Activated CD4-positive, alpha-beta memory T cell treated with anti-CD3 and anti-CD28 coated beads, Interleukin-2, amount 10 ng/mL, durations not matched to agents 7 days and 5 days (primary cell): ENCODE results near the gene POLD4. TPM values are rescaled to one million over a fixed set of nuclear protein-coding genes. Genes with fewer than 3 reads are reported as not detected.
A peak's percentile ranks its signal among the peaks of the same experiment; 100 is the strongest.

Source experiments
- CTCF ChIA-PET: fragments of 350-600 bp; sonication (Branson Sonifier 250); formaldehyde crosslinking; loops from one replicate; lab custom pipeline; 2021; ENCODE audit warnings: antibody characterized with exemption, inconsistent platforms; lab: Charles Lee
- POLR2A ChIA-PET: fragments of 350-600 bp; sonication (Branson Sonifier 250); formaldehyde crosslinking; loops from one replicate; lab custom pipeline; 2021; ENCODE audit warnings: antibody characterized with exemption; lab: Charles Lee
- DNase-seq: peaks from one replicate; pipeline ENCODE4 v3.0.0-alpha.2; 2020
- H3K27ac Mint-ChIP-seq: one replicate; pipeline ENCODE4 v1.8.0; 2021; ENCODE audit warnings: mild to moderate bottlenecking, mixed read lengths
- H3K27me3 Mint-ChIP-seq: one replicate; pipeline ENCODE4 v1.8.0; 2021; ENCODE audit warnings: mixed read lengths
- H3K36me3 Mint-ChIP-seq: one replicate; pipeline ENCODE4 v1.8.0; 2021; ENCODE audit warnings: low read depth, mixed read lengths
- H3K4me1 Mint-ChIP-seq: one replicate; pipeline ENCODE4 v1.8.0; 2021; ENCODE audit warnings: mixed read lengths
- H3K4me3 Mint-ChIP-seq: one replicate; pipeline ENCODE4 v1.8.0; 2021; ENCODE audit warnings: mild to moderate bottlenecking, mixed read lengths
- H3K9me3 Mint-ChIP-seq: one replicate; pipeline ENCODE4 v1.8.0; 2021; ENCODE audit warnings: mixed read lengths
- total RNA-seq, 2 experiments: library from RNA; stranded (reverse); gene quantifications; one replicate each; pipeline ENCODE4 v1.2.3, GENCODE V29; 2021

The POLD4 gene
- total RNA-seq, 2 experiments from 2014 or later, result 74.0 to 74.1 TPM

GRCh38 chr11:67374571-67375281, 21.4 kb upstream of the POLD4 start:
- no peak for DNase-seq
- Mint-ChIP-seq H3K36me3 (no peaks in the 10 kb centered on the region), H3K4me1 (peaks cover 32% of the 10 kb centered on the region), H3K9me3 (no peaks in the 10 kb centered on the region), H3K4me3 (peak overlapping the region; percentile 32), H3K27ac (no peak overlapping the region), H3K27me3 (peaks cover 59% of the 10 kb centered on the region)
- ChIA-PET POLR2A (interaction anchor here (0.9 to 8.7 kb wide), 5 partner anchors 11 to 135 kb away, joined by 3 to 122 read pairs (median 6); partner anchors contain the start of genes POLD4 and TMEM134), CTCF (interaction anchor here (0.9 to 35.2 kb wide), 7 partner anchors 8 to 49 kb away, joined by 3 to 847 read pairs (median 4); partner anchors contain the start of genes POLD4 and PPP1CA)

GRCh38 chr11:67373648-67374570, 20.6 kb upstream of the POLD4 start:
- Mint-ChIP-seq H3K27ac (peak overlapping the region; percentile 56), H3K4me1 (peaks cover 41% of the 10 kb centered on the region), H3K36me3 (no peaks in the 10 kb centered on the region), H3K27me3 (peaks cover 64% of the 10 kb centered on the region), H3K4me3 (peak overlapping the region; percentile 82), H3K9me3 (no peaks in the 10 kb centered on the region)
- CTCF ChIA-PET, result interaction anchor here (0.9 to 35.2 kb wide), 7 partner anchors 9 to 48 kb away, joined by 3 to 847 read pairs (median 4); partner anchors contain the start of genes POLD4 and PPP1CA
- peak; percentile 72 for DNase-seq
- POLR2A ChIA-PET, result interaction anchor here (0.9 to 6.1 kb wide), 6 partner anchors 10 to 134 kb away, joined by 3 to 85 read pairs (median 4); partner anchors contain the start of genes POLD4 and TMEM134

- Mint-ChIP-seq H3K4me1 (peaks cover 49% of the 10 kb centered on the region), H3K27ac (peak within 1 kb of the TSS; percentile 56), H3K4me3 (peak within 1 kb of the TSS; percentile 82), H3K36me3 (no peaks in the 10 kb centered on the region), H3K27me3 (peaks cover 70% of the 10 kb centered on the region), H3K9me3 (no peaks in the 10 kb centered on the region)
- ChIA-PET CTCF (interaction anchor here (1.1 to 35.2 kb wide), 7 partner anchors 8 to 42 kb away, joined by 3 to 847 read pairs (median 12); partner anchors contain the start of genes POLD4 and PPP1CA), POLR2A (interaction anchor here (1.2 to 6.1 kb wide), 5 partner anchors 12 to 133 kb away, joined by 3 to 85 read pairs (median 4); partner anchors contain the start of genes POLD4 and TMEM134)
- DNase-seq, result no peak
Observed at GRCh38 chr11:67372993-67373647, 19.8 kb upstream of the POLD4 start, which contains the start of gene CLCF1. Gene CLCF1, minus strand, starts transcription at chr11:67373598. Its CDS starts 59 bp downstream, at chr11:67373539.

- Mint-ChIP-seq H3K4me1 (peaks cover 54% of the 10 kb centered on the region), H3K4me3 (no peak overlapping the region), H3K36me3 (no peaks in the 10 kb centered on the region), H3K9me3 (no peaks in the 10 kb centered on the region), H3K27me3 (peaks cover 73% of the 10 kb centered on the region), H3K27ac (no peak overlapping the region)
- DNase-seq, result no peak
- ChIA-PET CTCF (interaction anchor here (6.0 to 35.2 kb wide), 2 partner anchors 9 to 15 kb away, joined by 49 to 847 read pairs; partner anchors contain the start of gene POLD4), POLR2A (interaction anchor here (0.6 to 6.1 kb wide), 6 partner anchors 9 to 101 kb away, joined by 3 to 85 read pairs (median 4); partner anchors contain the start of genes POLD4 and TMEM134)
Observed at GRCh38 chr11:67372321-67372992, 19.1 kb upstream of the POLD4 start.

- H3K27ac Mint-ChIP-seq, result no peak overlapping the region
- H3K9me3 Mint-ChIP-seq, result no peaks in the 10 kb centered on the region
- H3K36me3 Mint-ChIP-seq, result no peaks in the 10 kb centered on the region
- ChIA-PET CTCF (interaction anchor here (2.0 to 35.2 kb wide), 3 partner anchors 10 to 111 kb away, joined by 6 to 847 read pairs (median 49); partner anchors contain the start of gene POLD4), POLR2A (interaction anchor here (1.2 to 6.1 kb wide), 2 partner anchors 9 to 18 kb away, joined by 3 to 85 read pairs; partner anchors contain the start of gene POLD4)
- peak overlapping the region; percentile 64 for H3K4me3 Mint-ChIP-seq
- peaks cover 54% of the 10 kb centered on the region for H3K4me1 Mint-ChIP-seq
- H3K27me3 Mint-ChIP-seq, result peaks cover 70% of the 10 kb centered on the region
- DNase-seq, result no peak
Observed at GRCh38 chr11:67371911-67372320, 18.6 kb upstream of the POLD4 start.

GRCh38 chr11:67371189-67371910, 18.0 kb upstream of the POLD4 start:
- H3K4me1 Mint-ChIP-seq, result peaks cover 54% of the 10 kb centered on the region
- no peak overlapping the region for H3K27ac Mint-ChIP-seq
- ChIA-PET CTCF (interaction anchor here (0.6 to 35.2 kb wide), 5 partner anchors 10 to 110 kb away, joined by 5 to 847 read pairs (median 6); partner anchors contain the start of gene POLD4), POLR2A (interaction anchor here (1.1 to 6.1 kb wide), 4 partner anchors 8 to 17 kb away, joined by 3 to 85 read pairs (median 4); partner anchors contain the start of gene POLD4)
- H3K4me3 Mint-ChIP-seq, result peak overlapping the region; percentile 64
- peaks cover 65% of the 10 kb centered on the region for H3K27me3 Mint-ChIP-seq
- no peak for DNase-seq
- H3K9me3 Mint-ChIP-seq, result no peaks in the 10 kb centered on the region
- no peaks in the 10 kb centered on the region for H3K36me3 Mint-ChIP-seq

GRCh38 chr11:67370351-67371076, 17.2 kb upstream of the POLD4 start:
- Mint-ChIP-seq H3K9me3 (no peaks in the 10 kb centered on the region), H3K36me3 (no peaks in the 10 kb centered on the region), H3K4me1 (peaks cover 52% of the 10 kb centered on the region), H3K27me3 (peaks cover 66% of the 10 kb centered on the region), H3K27ac (no peak overlapping the region), H3K4me3 (no peak overlapping the region)
- no peak for DNase-seq
- ChIA-PET POLR2A (interaction anchor here (1.0 to 6.1 kb wide), 7 partner anchors 9 to 31 kb away, joined by 3 to 85 read pairs (median 4); partner anchors contain the start of genes POLD4 and PPP1CA), CTCF (interaction anchor here (0.6 to 35.2 kb wide), 6 partner anchors 11 to 114 kb away, joined by 3 to 847 read pairs (median 6); partner anchors contain the start of gene POLD4)

GRCh38 chr11:67369801-67370284, 16.5 kb upstream of the POLD4 start:
- Mint-ChIP-seq H3K27me3 (peaks cover 66% of the 10 kb centered on the region), H3K4me1 (peaks cover 53% of the 10 kb centered on the region), H3K36me3 (no peaks in the 10 kb centered on the region), H3K27ac (no peak overlapping the region), H3K9me3 (no peaks in the 10 kb centered on the region), H3K4me3 (no peak overlapping the region)
- CTCF ChIA-PET, result interaction anchor here (1.6 to 35.2 kb wide), 5 partner anchors 12 to 115 kb away, joined by 3 to 847 read pairs (median 6); partner anchors contain the start of gene POLD4
- POLR2A ChIA-PET, result interaction anchor here (1.0 to 6.1 kb wide), 6 partner anchors 11 to 31 kb away, joined by 3 to 85 read pairs (median 4); partner anchors contain the start of genes POLD4 and PPP1CA
- no peak for DNase-seq

GRCh38 chr11:67369275-67369674, 15.9 kb upstream of the POLD4 start:
- CTCF ChIA-PET, result interaction anchor here (1.7 to 35.2 kb wide), 3 partner anchors 12 to 115 kb away, joined by 3 to 847 read pairs (median 49); partner anchors contain the start of gene POLD4
- H3K4me1 Mint-ChIP-seq, result peaks cover 53% of the 10 kb centered on the region
- H3K27me3 Mint-ChIP-seq, result peaks cover 61% of the 10 kb centered on the region
- H3K4me3 Mint-ChIP-seq, result no peak overlapping the region
- no peaks in the 10 kb centered on the region for H3K9me3 Mint-ChIP-seq
- no peak overlapping the region for H3K27ac Mint-ChIP-seq
- H3K36me3 Mint-ChIP-seq, result no peaks in the 10 kb centered on the region
- DNase-seq, result no peak
- POLR2A ChIA-PET, result interaction anchor here (0.7 to 6.1 kb wide), 4 partner anchors 13 to 107 kb away, joined by 3 to 85 read pairs (median 5); partner anchors contain the start of gene POLD4
